Thyroid gland (tissue), 4 donors: ENCODE data around the gene SYNPO.

Source experiments
- POLR2A ChIP-seq, 2 donors: fragments of 450-650 bp; IDR thresholded peaks; one replicate each; pipeline ENCODE4 v1.6.1; 2017; ENCODE audit warnings: antibody characterized with exemption in 2 of 2, mild to moderate bottlenecking in 2 of 2, moderate library complexity in 1 of 2
- TF ChIP-seq, protein P1 (sequence below), 6 experiments: fragments of 200-600 bp in 3 of 6; fragments of 450-650 bp in 3 of 6; sonication (generic) in 3 of 6; IDR thresholded peaks; one replicate each; pipeline ENCODE4 v1.5.1; 2016 to 2019; ENCODE audit warnings: antibody characterized with exemption in 6 of 6, mild to moderate bottlenecking in 2 of 6, inconsistent platforms in 1 of 6, moderate library complexity in 1 of 6

- TF ChIP-seq, protein P1, sequence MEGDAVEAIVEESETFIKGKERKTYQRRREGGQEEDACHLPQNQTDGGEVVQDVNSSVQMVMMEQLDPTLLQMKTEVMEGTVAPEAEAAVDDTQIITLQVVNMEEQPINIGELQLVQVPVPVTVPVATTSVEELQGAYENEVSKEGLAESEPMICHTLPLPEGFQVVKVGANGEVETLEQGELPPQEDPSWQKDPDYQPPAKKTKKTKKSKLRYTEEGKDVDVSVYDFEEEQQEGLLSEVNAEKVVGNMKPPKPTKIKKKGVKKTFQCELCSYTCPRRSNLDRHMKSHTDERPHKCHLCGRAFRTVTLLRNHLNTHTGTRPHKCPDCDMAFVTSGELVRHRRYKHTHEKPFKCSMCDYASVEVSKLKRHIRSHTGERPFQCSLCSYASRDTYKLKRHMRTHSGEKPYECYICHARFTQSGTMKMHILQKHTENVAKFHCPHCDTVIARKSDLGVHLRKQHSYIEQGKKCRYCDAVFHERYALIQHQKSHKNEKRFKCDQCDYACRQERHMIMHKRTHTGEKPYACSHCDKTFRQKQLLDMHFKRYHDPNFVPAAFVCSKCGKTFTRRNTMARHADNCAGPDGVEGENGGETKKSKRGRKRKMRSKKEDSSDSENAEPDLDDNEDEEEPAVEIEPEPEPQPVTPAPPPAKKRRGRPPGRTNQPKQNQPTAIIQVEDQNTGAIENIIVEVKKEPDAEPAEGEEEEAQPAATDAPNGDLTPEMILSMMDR (IDR thresholded peaks at IDR 0.05), result no peak
- TF ChIP-seq POLR2A (IDR thresholded peaks at IDR 0.05), result no peak
These were observed 17.1 kb upstream of the SYNPO start for GRCh38 chr5:150623152-150623877.
